SH-SY5Y (cell line): ENCODE measurements around the gene PRM3.

Experiments
- GATA2 ChIP-seq: IDR thresholded peaks from 2 replicates; pipeline ENCODE4 v1.6.1; 2011; ENCODE audit warnings: mild to moderate bottlenecking, low read depth, low read length
- GATA3 ChIP-seq: IDR thresholded peaks from 2 replicates; pipeline ENCODE4 v1.6.1; 2011; ENCODE audit warnings: low read depth, mild to moderate bottlenecking, low read length, moderate library complexity

DNA sequence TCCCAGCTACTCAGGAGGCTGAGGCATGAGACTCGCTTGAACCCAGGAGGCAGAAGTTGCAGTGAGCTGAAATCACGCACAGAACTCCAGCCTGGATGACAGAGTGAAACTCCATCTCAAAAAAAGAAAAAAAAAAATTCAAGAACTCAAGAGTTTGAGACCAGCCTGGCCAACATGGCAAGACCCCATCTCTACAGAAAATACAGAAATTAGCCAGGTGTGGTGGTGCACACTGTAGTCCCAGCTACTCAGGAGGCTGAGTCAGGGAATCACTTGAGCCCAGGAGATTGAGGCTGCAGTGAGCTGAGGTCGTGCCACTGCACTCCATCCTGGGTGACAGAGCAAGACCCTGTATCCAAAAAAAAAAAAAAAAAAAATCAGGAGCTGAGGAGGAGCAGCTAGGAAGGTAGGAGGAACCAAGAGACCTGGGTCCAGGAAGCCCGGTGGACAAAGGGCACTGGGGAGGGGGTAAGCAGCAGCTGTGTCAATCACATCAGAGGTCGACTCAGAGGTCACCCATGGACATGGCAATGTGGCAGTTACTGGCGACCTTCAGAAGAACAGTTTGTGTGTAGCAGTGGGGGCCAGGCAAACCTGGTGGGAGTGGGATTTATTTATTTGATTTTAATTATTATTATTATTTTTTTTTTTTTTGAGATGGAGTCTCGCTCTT lies 18.8 kb upstream of the PRM3 start:
- TF ChIP-seq GATA2, result no peak
- no peak for TF ChIP-seq GATA3
